HG03025 (cell line): ENCODE data around the gene KCNK2.
"Not testable (repeated sequence)": the region's sequence is repeated elsewhere in the genome, so short reads cannot be mapped to it uniquely, and the experiment has no call there.

Source experiments
- ATAC-seq: cut with Tn5 transposase; IDR thresholded peaks from one replicate; pipeline ENCODE4 v1.9.1; 2021; ENCODE audit warnings: mild to moderate bottlenecking, moderate library complexity; ENCODE audit not compliant: unreplicated experiment, low FRiP score

Gene KCNK2

DNA sequence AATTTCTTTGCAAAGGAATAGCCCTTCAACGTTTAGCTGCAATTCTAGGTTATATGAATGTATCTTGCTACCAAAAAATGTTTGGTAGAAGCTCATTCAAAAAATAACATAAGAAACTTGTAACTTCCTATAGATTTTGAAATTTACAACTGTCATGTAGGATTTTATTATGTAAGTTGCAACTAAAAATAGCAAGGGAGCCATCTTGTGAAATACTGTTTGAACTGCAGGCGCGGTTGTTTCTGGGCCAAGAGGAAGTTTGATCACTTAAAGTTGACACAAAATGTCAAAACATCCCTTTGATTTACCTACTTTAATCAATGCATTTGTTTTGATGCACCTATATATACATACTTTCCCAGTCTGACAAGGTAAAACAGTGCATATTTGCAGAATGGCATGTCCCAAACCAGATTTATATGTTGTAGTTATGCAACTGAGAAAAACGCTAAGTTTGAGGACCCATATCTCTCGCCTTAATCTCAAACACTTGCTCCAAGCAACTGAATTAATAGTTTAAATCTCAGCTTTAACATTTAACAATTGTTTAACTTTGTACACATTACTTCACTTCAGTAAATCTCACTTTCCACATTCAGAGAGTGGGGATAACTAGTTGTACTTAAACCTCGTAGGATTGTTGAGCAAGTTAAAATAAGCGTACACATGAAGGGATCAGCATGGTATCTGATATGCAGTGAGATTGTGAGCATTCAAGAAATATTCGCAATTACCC lies 63.9 kb downstream of the KCNK2 start:
- no peak for ATAC-seq

DNA sequence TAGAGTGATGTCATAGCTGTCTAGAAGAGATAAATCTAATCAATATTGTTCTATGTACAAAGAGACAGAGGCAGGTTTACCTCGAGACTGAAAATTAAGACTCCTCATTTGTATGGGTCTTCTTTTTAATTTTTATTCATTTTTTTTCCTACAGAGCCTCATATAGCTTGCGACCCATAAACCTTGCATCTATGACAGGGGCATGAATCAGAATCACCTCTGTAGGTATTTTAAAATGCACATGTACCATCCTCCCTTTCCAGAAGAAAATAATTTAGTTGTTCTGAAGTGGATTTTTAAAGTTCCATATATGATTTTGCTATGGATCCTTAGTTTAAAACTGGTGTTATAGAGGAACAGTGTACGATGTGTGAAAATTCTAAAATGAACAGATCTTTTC lies 64.5 kb downstream of the KCNK2 start:
- ATAC-seq, result no peak

DNA sequence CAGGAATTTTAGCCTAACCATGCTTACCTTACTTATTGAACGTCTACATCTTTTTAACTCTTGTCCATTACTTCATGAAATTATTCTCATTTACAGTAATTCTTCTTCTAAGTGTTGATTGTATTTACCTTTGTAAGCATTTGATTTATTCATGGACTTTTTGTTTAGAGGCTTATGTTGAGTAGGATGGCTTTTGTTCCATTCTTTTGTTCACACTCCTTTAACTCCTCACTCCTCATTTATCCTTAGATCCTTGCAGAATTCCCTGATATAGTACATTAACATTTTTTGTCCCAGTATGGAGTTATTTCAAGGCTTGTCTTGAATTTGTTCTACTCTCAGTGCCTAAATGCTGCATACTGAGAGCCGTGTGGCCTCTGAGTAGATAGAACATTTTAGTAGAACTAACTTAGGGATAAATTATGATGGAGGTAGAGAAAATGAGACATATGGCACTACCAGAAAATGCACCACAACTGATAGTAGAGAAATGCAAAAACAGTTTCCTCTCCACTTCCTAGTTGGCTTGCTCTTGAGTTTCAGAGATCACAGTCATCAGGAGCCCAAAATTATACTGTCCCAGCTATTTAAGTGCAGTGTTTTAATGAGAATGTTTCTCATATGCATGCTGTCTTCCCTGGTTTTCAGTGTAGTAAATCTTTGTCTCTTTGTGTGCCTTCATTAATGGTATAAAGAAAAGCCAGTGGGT lies 69.5 kb downstream of the KCNK2 start:
- ATAC-seq, result no peak

DNA sequence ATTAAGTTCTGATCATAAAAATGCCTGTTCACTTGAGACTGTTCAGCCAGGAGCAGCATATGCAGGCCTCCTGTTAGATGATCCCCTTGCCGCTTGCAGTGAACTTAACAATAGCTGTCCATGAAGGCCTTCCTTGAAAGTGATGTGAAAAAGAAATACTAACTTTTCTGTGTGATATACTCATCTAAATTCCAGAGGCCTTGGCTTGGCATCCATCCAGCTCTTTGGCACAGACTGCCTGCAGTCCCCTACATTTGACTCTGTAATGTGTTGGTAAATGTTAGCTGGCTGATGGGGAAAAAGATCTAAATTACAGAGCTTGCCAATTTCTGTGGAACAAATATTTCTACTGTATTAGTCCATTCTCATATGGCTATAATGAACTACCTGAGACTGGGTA lies 73.7 kb downstream of the KCNK2 start:
- no peak for ATAC-seq

DNA sequence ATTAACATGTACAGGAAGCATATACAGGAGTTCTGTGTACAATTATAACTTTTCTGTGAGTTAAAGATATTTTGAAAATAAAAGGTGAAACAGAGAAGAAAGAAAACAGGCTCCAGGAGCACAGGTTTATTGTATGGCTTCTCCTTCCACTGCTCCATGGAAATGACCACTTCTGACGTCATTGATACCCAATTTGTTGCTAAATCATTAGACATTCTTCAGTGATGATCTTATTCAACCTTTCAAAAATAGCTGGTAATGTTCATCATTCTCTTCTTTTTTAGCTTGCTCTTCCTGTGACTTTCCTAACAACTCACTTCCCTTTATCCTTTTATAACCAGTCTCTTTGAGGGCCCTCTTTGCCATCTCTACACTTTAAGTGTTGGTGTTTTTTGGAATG lies 77.8 kb downstream of the KCNK2 start:
- no peak for ATAC-seq

DNA sequence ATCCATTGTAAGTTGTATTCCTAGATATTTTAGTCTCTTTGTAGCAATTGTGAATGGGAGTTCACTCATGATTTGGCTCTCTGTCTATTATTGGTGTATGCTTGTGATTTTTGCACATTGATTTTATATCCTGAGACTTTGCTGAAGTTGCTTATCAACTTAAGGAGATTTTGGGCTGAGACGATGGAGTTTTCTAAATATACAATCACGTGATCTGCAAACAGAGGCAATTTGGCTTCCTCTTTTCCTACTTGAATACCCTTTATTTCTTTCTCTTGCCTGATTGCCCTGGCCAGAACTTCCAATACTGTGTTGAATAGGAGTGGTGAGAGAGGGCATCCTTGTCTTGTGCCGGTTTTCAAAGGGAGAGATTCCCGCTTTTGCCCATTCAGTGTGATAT lies 80.6 kb downstream of the KCNK2 start:
- ATAC-seq, result not testable (repeated sequence)

DNA sequence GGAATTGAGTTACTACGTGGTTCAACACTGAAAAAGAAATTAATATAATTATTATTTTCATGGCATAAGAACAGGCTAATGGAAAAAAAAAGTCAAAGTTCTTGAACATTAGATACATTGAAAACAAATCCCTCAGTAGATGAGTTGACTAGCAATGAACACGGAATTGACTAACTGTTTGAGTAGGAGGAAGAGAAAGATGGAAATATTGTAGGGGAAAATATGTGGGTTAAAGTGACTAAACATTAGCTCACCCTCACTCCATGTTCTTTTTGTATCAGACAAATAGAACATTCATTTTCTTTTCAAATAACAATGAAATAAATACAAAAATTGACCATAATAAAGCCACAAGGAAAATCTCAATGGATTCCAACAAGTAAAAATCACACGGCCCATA lies 84.3 kb downstream of the KCNK2 start:
- ATAC-seq, result no peak

DNA sequence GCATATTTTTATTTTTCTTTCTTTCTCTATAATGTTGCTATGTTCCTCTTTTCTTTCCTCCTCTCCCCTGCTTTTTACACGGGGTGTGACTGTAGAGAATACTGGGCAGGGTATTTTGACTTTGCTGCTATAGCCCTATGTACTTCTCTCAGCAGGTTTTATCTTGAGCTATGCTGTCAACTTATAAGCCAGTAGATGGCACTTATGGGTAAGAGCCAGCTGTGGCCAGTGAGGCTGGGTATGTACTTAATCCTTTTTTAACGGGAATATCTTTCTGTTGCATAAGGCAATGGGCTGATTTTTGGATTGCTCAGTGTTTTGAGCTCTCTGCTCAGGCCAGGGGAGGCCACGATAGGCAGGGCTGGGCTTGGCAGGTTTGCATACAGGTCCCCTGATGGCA lies 99.0 kb downstream of the KCNK2 start:
- no peak for ATAC-seq

DNA sequence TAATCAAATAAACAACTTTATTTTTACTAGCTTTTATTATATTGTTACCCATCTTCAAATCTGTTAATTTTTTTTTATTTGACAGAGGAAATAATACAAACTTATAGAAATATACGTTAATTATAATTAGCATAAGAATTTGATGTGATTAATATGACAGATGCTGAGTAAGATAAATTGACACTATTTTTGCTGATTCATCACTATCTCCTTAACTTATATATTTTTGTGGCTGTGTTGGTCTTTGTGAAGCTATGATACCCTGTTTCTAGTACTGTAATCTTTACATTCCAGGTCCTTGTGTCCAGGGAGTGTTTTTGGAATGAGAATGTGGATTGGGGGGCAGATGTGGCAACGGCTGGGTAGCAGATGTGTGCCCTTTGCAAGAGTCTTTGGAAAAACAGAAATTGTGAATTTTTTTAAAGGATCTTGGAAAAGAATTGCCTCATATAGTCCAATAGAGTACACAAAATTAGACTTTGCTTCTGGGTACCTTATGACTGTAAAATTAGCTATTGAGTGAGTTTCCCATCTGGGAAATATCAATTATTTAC lies 102.6 kb downstream of the KCNK2 start:
- no peak for ATAC-seq

DNA sequence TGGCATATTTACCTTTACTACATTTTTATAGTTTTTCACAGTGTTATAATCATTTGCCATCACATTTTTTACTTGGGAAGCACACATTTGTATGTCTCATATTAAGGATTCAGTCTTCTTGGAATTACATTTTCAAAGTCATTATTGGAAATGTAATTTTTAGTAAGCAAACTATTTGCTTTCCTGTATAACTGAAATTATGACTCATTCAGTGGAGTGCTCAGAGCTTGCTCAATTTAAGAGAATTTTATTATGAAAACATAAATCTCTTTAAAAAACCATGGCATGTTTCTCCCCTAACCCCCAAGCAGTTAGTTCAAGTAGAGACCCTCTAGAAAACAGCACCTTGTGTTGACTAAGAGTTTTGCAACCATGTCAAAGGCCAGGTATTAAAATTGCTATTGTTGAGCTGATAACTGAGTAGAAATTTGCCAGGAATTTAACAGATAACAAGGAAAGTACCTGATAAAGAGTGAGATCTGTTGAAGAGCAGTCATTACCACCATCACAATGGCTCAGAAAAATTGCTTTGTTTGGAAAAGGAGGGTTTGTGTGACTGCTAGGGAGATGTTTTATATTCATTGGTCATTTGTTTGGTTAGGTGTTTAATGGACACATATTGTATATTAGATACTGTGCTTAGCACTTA lies 105.9 kb downstream of the KCNK2 start:
- ATAC-seq, result no peak

DNA sequence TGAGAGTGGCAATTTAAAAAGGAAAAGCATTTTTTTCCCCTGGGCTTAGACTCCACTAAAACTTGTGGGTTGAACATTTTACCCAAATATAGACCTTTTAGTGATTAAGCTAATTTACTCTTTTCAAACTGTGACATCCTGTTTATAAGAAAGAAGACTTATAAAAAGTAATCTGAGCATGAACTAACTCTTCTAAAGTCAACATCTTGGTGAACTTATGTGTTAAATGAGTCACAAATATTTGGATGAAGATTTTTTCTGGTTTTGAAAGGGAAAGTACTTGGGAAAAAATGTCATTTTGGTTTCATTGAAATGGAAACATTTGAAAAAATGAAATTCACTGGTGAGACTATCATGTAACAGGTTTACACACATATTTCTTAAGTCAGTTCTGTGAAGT lies 109.8 kb downstream of the KCNK2 start:
- no peak for ATAC-seq

DNA sequence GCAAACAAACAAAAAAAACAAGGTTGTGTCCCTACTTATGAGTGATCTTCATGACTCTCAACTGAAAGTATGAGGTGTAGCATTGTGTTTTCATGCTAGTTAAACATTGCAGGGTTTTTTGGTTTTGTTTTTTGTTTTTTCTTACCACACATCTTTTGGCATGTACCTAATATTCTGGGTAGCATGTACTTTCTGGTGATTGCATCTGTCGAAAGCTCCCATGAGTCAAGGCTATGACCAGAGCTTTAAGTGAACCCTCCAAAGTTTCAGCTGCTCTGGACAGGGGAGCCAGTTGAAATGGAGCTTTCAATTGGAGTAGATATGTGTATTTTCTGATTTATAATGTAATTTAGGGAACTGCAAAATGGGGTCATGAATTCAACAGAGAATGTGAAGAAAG lies 115.5 kb downstream of the KCNK2 start:
- ATAC-seq, result no peak

DNA sequence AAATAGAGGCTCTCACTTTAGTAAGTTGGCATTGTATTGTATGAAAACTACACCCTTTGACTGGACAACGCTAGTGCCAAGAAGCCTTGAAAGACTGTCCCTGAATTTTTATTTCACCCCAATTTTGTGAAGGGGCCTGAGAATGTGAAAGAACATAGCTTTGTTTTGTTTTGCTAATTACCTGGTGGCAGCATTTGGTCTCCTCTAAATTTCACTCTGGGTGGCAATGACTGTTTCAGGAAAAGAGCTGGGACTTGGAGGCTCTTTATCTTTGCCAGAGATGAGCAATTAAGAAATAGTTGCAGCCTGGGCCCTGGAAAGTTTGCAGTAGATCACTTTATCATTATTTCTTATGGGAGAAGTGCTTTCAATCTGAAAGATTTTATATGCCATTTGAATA lies 117.6 kb downstream of the KCNK2 start:
- no peak for ATAC-seq

DNA sequence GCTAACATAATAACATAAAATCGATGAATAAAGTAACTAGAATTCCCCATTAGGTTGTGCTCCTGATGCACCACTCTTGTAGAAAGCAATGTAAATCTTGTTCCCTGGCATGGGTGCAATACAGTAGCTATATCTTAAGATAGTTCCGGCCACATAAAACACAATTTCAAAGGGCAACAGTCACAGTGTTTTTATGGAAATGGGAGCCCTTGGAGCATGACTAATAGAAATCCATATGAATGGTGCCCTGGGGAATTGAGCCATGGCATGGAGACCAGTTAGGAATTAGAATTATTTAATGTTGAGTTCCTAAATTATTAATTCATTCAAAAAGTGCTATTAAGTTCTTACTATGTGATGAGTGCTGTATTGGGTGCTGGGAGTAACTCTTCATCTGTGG lies 118.7 kb downstream of the KCNK2 start:
- ATAC-seq, result no peak

DNA sequence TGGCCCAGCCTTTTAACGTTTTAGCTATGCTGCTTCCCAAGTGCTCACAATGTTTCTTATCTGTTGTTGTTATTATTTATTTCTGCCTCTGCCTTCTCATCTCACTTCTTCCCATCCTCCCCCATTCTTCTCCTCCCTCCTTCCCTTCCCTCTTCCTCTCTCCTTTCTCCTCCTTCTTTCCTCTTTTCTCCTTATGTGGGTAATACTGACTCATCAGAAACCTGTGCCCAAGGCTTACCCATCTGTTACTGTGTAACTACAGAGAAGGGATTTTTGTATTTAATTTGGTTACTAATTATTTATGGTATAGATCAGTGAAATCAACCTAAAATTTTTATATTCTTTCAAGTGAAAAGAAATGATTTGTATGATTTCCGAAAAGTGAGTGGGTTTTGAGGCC lies 120.3 kb downstream of the KCNK2 start:
- ATAC-seq, result no peak

DNA sequence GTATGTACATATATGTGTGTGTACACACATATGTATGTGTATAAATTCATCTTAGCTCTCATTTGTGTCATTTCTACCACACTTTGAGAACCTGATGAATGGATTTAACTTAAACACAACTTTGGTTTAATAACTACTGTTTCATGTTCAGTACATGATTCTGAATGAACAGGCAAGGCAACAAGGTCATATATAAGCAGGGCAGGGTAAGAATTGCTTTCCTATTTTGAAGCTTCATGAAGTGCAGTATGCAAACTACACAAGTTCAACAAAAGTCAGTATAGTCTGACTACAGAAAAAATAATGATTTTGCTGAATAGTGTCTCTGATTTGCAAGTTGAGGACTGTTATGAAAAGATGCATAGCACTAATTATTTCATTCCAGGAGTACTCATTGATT lies 127.6 kb downstream of the KCNK2 start:
- no peak for ATAC-seq

DNA sequence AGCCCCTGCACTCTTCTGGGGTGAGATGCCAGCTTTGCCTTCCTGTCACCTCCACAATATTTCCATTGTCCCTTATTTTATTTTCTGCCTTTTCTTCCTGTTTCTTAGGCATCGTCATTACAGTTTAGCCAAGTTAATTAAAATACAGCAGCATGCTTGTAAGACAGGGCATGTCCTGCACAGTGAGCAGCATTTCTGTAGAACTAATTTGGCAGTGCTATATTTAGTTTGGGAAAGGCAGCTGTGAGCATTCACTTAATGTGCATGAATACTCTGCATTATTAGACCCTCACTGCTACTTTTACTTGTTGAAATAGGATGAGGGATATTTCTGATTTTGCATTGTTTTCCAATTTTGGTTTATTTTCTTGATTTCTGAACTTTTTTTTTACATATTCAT lies 133.3 kb downstream of the KCNK2 start:
- no peak for ATAC-seq

DNA sequence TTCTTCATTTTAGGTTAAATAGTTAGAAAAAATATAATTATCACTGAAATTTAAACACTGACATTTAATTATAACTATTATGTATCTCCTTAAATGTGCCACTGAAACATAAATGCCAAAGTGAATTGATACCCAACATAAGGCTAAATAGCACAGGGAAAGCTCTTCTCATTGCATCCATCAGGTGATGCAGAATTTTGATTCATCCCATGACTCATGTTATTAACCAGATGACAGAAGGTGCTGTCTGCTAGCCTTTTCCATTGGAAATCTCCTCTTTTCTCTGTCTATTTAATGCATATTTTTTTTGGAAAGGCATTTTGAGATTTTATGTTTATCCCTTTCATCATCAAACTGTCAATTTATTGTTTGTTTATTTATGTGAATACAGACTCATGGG lies 136.8 kb downstream of the KCNK2 start:
- ATAC-seq, result no peak

DNA sequence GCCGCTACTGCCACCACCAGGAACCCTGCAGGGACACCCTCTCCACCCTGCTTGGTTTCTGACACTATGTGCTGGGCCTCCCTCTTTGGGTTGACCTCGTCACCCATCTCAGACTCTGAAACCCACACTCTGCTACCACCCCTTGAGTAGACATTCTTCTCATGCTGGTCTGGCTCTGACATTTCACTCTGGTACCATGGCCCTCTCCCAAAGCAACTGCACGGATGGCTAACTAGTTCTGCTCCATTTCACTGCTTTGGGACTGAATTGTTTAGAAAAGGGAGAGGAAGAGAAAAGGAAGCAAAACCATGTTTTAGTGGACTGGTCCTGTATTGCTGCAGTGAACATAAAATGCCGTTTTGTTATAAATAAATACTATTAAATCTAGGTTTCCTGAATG lies 137.8 kb downstream of the KCNK2 start:
- no peak for ATAC-seq

DNA sequence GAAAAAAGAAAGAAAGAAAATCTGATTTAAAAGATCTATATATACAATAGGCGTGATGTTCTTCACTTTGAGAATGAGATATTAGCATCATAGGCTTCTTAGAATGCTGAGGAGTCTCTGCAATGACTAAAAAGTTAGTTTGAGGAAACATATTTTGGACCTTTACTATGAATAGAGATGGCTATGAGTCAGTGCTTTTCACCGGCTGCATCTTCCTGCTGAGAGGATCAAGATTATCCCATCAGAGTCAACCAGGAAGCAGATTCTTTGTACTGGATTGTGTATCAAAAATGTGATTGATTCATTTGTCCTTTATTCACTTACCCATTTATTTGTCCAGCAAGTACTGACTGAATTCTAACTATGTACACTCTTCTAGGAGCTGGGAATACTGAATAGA lies 144.2 kb downstream of the KCNK2 start:
- no peak for ATAC-seq

DNA sequence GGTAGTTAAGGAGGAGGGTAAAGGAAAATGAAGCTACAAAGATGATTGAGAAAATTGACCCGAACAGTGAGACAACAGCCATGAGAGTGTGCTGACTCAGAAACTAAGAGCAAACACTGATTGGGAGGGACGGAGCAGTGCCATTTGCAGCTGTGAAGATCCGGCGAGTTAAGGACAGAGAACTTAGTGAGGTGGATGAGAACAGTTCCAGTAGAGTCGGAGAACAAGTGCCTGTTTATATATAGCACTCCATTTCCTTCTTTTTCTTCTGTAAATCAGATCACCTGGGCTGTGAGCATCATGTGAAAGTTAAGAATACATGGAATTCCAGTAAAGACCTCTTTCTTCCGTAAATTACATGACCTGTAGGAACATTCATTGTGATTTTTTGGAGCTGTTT lies 145.7 kb downstream of the KCNK2 start:
- no peak for ATAC-seq

DNA sequence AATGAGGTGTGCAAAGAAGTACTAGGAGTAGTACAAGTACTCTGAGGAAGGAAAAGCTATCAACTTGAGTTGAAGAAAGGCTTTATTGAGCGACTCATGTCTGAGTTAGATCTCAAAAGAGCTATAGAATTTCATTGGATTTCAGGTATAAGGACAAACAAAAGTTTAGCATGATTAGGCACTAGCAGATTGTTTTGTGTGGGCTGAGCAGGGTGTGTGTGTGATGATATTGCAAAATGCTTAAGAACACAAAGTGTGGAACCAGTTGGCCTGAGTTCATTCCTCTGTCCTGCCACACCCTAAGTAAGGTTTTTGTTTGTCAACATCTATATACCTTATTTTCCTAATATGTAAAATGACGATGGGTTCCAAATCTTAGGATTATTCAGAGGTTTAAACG lies 158.9 kb downstream of the KCNK2 start:
- no peak for ATAC-seq
